Breast epithelium (tissue), 4 donors: Measurements from ENCODE around the gene GATC. TPM values are rescaled to one million over a fixed set of nuclear protein-coding genes. Genes with fewer than 3 reads are reported as not detected.

ENCODE experiments used
- DNase-seq, 2 donors: peaks; one replicate each; pipeline ENCODE4 v3.0.0-alpha.2; 2019; ENCODE audit warnings: low spot score in 2 of 2
- H3K27ac ChIP-seq, 2 donors: fragments of 200-600 bp; sonication (generic) in 1 of 2; one replicate each; pipeline ENCODE4 v1.5.1; 2016 to 2019; ENCODE audit warnings: mild to moderate bottlenecking in 1 of 2
- H3K27me3 ChIP-seq, 2 donors: fragments of 200-600 bp; sonication (generic) in 1 of 2; one replicate each; pipeline versions ENCODE4 v1.5.1 to v1.6.0; 2017 to 2019; ENCODE audit warnings: control low read depth in 1 of 2, mild to moderate bottlenecking in 1 of 2
- H3K36me3 ChIP-seq: fragments of 200-600 bp; one replicate; pipeline ENCODE4 v1.5.1; 2019
- H3K4me1 ChIP-seq, 2 donors: fragments of 200-600 bp; sonication (generic); one replicate each; pipeline ENCODE4 v1.5.1; 2016 to 2019; ENCODE audit warnings: control low read depth in 1 of 2
- H3K4me3 ChIP-seq, 3 donors: fragments of 200-600 bp; sonication (generic); 1 replicate in 2 of 3; 2 replicates in 1 of 3; pipeline ENCODE4 v1.5.1; 2016 to 2019; ENCODE audit warnings: mild to moderate bottlenecking in 3 of 3, moderate library complexity in 2 of 3
- H3K9me3 ChIP-seq, 2 donors: fragments of 200-600 bp; sonication (generic) in 1 of 2; one replicate each; pipeline ENCODE4 v1.5.1; 2016 to 2019; ENCODE audit warnings: control low read depth in 1 of 2
- POLR2A ChIP-seq: fragments of 450-650 bp; IDR thresholded peaks from one replicate; pipeline ENCODE4 v1.6.1; 2016; ENCODE audit warnings: antibody characterized with exemption, mild to moderate bottlenecking, moderate library complexity
- POLR2AphosphoS5 ChIP-seq, 3 donors: sonication (generic); formaldehyde crosslinking; IDR thresholded peaks; one replicate each; pipeline ENCODE4 v1.6.1; 2017; ENCODE audit warnings: antibody characterized with exemption in 3 of 3
- intact Hi-C: fragments of 100-400 bp; cut with DNase I; formaldehyde crosslinking; loops from one replicate; pipeline ENCODE4 v1.15.1; 2023; ENCODE audit warnings: low total_unique reads
- total RNA-seq, 3 donors: library from RNA; depleted of rRNA; stranded (reverse); fragments of >200 nt; gene quantifications; one replicate each; pipeline ENCODE4 v1.1.0, GENCODE V29; 2016
- TF ChIP-seq, protein P1 (sequence below), 3 donors: fragments of 450-650 bp; IDR thresholded peaks; one replicate each; pipeline ENCODE4 v1.5.1; 2016 to 2017; ENCODE audit warnings: antibody characterized with exemption in 3 of 3, mild to moderate bottlenecking in 3 of 3, moderate library complexity in 3 of 3

GATC gene
- total RNA-seq, 3 donors from 2014 or later, result 26.5 to 35.8 (median 32.5) TPM

DNA sequence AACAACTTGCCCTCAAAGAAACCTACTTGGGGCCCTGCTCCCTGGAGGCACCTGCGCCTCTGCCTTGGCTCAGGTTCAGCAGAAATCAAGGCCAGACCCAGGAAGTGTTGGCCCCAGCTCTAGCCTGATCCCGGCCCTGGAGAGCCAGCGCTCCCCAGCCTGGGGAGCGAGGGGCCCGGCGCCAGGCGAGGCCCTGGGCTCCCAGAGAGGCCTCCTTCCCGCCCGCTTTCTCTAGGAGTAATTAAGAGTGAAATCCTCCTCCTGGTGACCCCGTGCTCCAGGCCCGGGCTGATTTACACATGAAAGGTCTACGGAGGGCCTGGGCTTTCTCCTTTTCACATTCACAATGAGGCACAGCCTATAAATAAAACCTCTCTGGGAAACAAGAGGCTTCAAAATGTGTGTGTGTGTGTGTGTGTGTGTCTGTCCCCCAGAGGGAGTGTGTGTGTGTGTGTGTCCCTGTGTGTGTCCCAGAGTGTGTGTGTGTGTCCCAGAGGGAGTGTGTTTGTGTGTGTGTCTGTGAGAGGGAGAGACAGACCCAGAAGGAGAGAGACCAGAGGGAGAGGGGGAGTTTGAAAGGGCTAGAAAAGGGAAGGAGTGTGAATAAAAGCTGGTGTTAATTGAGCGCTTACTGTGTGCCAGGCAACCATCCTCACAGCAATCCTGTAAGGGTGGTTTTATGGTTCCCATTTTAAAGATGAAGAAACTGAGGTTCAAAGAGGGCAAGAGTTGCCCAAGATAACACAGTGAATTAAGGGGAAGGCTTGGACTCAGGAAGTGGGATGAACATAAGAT, 32.1 kb upstream of the GATC start:
- no peaks in the 10 kb centered on the region for H3K4me1 ChIP-seq
- DNase-seq, result no peak
- H3K9me3 ChIP-seq, result no peaks in the 10 kb centered on the region
- H3K36me3 ChIP-seq, result no peaks in the 10 kb centered on the region
- no peaks in the 10 kb centered on the region for H3K27me3 ChIP-seq
- no peak for TF ChIP-seq POLR2A
- TF ChIP-seq POLR2AphosphoS5 (IDR thresholded peaks at IDR 0.05), result no peak
- TF ChIP-seq, protein P1, sequence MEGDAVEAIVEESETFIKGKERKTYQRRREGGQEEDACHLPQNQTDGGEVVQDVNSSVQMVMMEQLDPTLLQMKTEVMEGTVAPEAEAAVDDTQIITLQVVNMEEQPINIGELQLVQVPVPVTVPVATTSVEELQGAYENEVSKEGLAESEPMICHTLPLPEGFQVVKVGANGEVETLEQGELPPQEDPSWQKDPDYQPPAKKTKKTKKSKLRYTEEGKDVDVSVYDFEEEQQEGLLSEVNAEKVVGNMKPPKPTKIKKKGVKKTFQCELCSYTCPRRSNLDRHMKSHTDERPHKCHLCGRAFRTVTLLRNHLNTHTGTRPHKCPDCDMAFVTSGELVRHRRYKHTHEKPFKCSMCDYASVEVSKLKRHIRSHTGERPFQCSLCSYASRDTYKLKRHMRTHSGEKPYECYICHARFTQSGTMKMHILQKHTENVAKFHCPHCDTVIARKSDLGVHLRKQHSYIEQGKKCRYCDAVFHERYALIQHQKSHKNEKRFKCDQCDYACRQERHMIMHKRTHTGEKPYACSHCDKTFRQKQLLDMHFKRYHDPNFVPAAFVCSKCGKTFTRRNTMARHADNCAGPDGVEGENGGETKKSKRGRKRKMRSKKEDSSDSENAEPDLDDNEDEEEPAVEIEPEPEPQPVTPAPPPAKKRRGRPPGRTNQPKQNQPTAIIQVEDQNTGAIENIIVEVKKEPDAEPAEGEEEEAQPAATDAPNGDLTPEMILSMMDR (IDR thresholded peaks at IDR 0.05), result no peak
- intact Hi-C loops, result loop anchor here (2.0 kb wide), 1 partner anchor 73 kb away; no protein-coding TSS in a partner anchor
- H3K27ac ChIP-seq, result no peak overlapping the region
- H3K4me3 ChIP-seq, result no peak overlapping the region

DNA sequence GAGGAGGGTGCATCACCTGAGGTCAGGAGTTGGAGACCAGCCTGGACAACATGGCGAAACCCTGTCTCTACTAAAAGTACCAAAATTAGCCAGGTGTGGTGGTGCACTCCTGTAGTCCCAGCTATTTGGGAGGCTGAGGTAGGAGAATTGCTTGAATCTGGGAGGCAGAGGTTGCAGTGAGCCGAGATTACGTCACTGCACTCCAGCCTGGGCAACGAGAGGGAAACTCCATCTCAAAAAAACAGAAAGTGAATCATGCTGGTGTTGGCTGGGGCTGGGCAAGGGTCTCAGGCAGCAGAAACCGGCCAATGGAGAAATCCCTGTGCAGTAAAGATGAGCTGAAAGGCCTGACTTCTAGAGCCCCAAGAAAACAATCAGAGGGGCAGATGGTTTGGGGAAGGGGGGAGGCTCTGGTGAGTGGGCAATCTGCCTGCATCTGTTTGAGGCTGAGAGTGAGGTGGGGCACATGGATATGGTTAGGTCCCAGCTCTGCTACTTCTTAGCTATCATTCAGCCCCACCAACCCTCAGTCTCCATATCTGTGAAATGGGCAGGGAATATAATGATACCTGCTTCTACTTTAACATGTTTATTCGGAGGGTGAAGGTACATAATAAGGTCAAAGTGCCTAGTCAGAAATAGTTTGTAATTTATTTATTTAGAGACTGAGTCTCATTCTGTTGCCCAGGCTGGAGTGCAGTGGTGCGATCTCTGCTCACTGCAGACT, 29.6 kb upstream of the GATC start:
- no peak overlapping the region for H3K4me3 ChIP-seq
- H3K27ac ChIP-seq, result no peak overlapping the region
- intact Hi-C loops, result no loop called here
- TF ChIP-seq POLR2A, result no peak
- TF ChIP-seq, protein P1 (IDR thresholded peaks at IDR 0.05), result no peak
- TF ChIP-seq POLR2AphosphoS5 (IDR thresholded peaks at IDR 0.05), result no peak
- no peaks in the 10 kb centered on the region for H3K4me1 ChIP-seq
- no peaks in the 10 kb centered on the region for H3K36me3 ChIP-seq
- no peaks in the 10 kb centered on the region for H3K9me3 ChIP-seq
- no peaks in the 10 kb centered on the region for H3K27me3 ChIP-seq
- DNase-seq, result no peak

DNA sequence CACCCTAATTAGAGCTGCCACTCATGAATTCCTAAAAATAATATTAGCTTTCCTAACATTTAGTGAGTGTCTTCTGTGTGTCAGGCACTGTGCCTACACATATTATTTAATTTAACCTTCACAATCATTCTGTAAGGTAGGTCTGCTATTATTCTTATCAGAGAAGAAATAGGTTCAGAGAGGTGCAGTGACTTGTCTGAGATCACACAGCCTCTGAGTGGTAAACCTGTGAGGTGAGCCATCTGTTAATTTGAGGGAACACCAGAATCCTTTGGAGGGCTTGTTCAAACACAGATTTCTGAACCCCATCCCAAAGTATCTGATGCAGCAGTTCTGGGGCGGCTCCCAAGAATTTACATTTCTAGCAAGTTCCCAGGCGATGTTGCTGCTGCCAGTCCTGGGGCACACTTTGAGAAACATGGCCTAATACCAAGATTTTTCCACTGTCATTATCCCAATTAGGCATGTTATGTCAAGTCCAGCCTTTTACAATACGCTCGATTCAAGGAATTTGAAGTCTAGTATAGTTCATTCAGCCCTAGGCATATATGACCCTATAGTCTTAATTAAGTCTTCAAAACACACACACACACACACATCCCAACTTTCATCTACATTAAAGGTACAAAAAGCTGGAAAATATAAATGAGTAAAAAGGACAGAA, 28.2 kb upstream of the GATC start:
- no peak for DNase-seq
- no peak for TF ChIP-seq POLR2AphosphoS5 (IDR thresholded peaks at IDR 0.05)
- TF ChIP-seq POLR2A, result no peak
- TF ChIP-seq, protein P1 (IDR thresholded peaks at IDR 0.05), result no peak
- intact Hi-C loops, result no loop called here

DNA sequence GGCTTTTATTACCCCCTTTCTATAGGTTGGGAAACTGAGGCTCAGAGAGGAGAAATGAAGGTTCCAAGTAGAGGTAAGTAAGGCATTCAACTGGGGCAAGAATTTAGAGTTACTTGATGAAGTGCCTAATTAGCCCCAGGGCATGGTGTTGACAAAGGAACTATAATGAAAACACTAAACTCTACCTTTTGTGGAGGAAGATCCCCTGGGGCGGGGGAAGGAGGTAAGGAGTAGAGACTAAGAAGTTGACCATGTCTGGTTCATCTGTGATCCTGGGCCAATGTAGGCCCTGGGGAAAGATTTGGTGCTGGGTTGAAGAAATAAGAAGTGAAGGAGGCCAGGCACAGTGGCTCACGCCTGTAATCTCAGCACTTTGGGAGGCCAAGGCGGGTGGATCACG, 24.5 kb upstream of the GATC start:
- no peaks in the 10 kb centered on the region for H3K4me1 ChIP-seq
- no peak for DNase-seq
- H3K9me3 ChIP-seq, result no peaks in the 10 kb centered on the region
- H3K27ac ChIP-seq, result no peak overlapping the region
- no peaks in the 10 kb centered on the region for H3K27me3 ChIP-seq
- no peaks in the 10 kb centered on the region for H3K36me3 ChIP-seq
- H3K4me3 ChIP-seq, result no peak overlapping the region
- TF ChIP-seq, protein P1 (IDR thresholded peaks at IDR 0.05), result no peak
- no peak for TF ChIP-seq POLR2AphosphoS5 (IDR thresholded peaks at IDR 0.05)
- TF ChIP-seq POLR2A, result no peak
- intact Hi-C loops, result no loop called here

More for the DNA sequence above, 28.2 kb upstream of the GATC start:
- H3K4me3 ChIP-seq, result no peak overlapping the region
- H3K36me3 ChIP-seq, result no peaks in the 10 kb centered on the region
- no peaks in the 10 kb centered on the region for H3K4me1 ChIP-seq
- no peaks in the 10 kb centered on the region for H3K27me3 ChIP-seq
- H3K9me3 ChIP-seq, result no peaks in the 10 kb centered on the region
- no peak overlapping the region for H3K27ac ChIP-seq
